HEK293 (cell line): ENCODE data around the gene AGO1.

Source experiments
- GLIS1 ChIP-seq: fragments of 450-650 bp; formaldehyde crosslinking; IDR thresholded peaks from 2 replicates; pipeline ENCODE4 v1.5.1; 2016; ENCODE audit warnings: missing biosample characterization, missing genetic modification characterization
- KLF1 ChIP-seq: fragments of 450-650 bp; formaldehyde crosslinking; IDR thresholded peaks from 2 replicates; pipeline ENCODE4 v1.5.1; 2016; ENCODE audit warnings: missing biosample characterization, missing genetic modification characterization
- KLF10 ChIP-seq: fragments of 450-650 bp; IDR thresholded peaks from 2 replicates; pipeline ENCODE4 v1.5.1; 2018; ENCODE audit warnings: missing biosample characterization, mild to moderate bottlenecking, missing genetic modification characterization
- RBAK ChIP-seq: fragments of 450-650 bp; formaldehyde crosslinking; IDR thresholded peaks from 2 replicates; pipeline ENCODE4 v1.5.1; 2016; ENCODE audit warnings: missing biosample characterization, missing genetic modification characterization
- REST ChIP-seq: fragments of 450-650 bp; formaldehyde crosslinking; IDR thresholded peaks from 2 replicates; pipeline ENCODE4 v1.5.1; 2016; ENCODE audit warnings: missing biosample characterization, missing genetic modification characterization
- SALL2 ChIP-seq: fragments of 450-650 bp; formaldehyde crosslinking; IDR thresholded peaks from 2 replicates; pipeline ENCODE4 v1.5.0; 2017; ENCODE audit warnings: missing biosample characterization, mild to moderate bottlenecking, missing genetic modification characterization, borderline replicate concordance
- ZBTB20 ChIP-seq: fragments of 450-650 bp; formaldehyde crosslinking; IDR thresholded peaks from 2 replicates; pipeline ENCODE4 v1.5.1; 2016; ENCODE audit warnings: missing biosample characterization, missing genetic modification characterization
- ZBTB49 ChIP-seq: fragments of 450-650 bp; formaldehyde crosslinking; IDR thresholded peaks from 2 replicates; pipeline ENCODE4 v1.5.1; 2016; ENCODE audit warnings: missing biosample characterization, missing genetic modification characterization, low read depth
- ZEB2 ChIP-seq: fragments of 450-650 bp; formaldehyde crosslinking; IDR thresholded peaks from 2 replicates; pipeline ENCODE4 v1.5.1; 2016; ENCODE audit warnings: missing biosample characterization, missing genetic modification characterization
- ZNF202 ChIP-seq: fragments of 450-650 bp; formaldehyde crosslinking; IDR thresholded peaks from 2 replicates; pipeline ENCODE4 v1.5.1; 2016; ENCODE audit warnings: missing biosample characterization, missing genetic modification characterization, borderline replicate concordance
- ZNF266 ChIP-seq: fragments of 450-650 bp; formaldehyde crosslinking; IDR thresholded peaks from 2 replicates; pipeline ENCODE4 v1.5.1; 2016; ENCODE audit warnings: missing biosample characterization, missing genetic modification characterization, low read depth
- ZNF350 ChIP-seq: fragments of 450-650 bp; formaldehyde crosslinking; IDR thresholded peaks from 2 replicates; pipeline ENCODE4 v1.5.0; 2017; ENCODE audit warnings: missing biosample characterization, mild to moderate bottlenecking, missing genetic modification characterization
- ZNF354C ChIP-seq: fragments of 450-650 bp; formaldehyde crosslinking; IDR thresholded peaks from 2 replicates; pipeline ENCODE4 v1.5.1; 2016; ENCODE audit warnings: missing biosample characterization, missing genetic modification characterization, low read depth, borderline replicate concordance
- ZNF37A ChIP-seq: fragments of 450-650 bp; IDR thresholded peaks from 2 replicates; pipeline ENCODE4 v1.5.1; 2018; ENCODE audit warnings: missing biosample characterization, missing genetic modification characterization
- ZNF433 ChIP-seq: fragments of 450-650 bp; formaldehyde crosslinking; IDR thresholded peaks from 2 replicates; pipeline ENCODE4 v1.5.1; 2016; ENCODE audit warnings: missing biosample characterization, missing genetic modification characterization, low read depth
- ZNF544 ChIP-seq: fragments of 450-650 bp; formaldehyde crosslinking; IDR thresholded peaks from 2 replicates; pipeline ENCODE4 v1.5.0; 2017; ENCODE audit warnings: missing biosample characterization, missing genetic modification characterization
- ZNF585B ChIP-seq: fragments of 450-650 bp; formaldehyde crosslinking; IDR thresholded peaks from 2 replicates; pipeline ENCODE4 v1.5.1; 2016; ENCODE audit warnings: missing biosample characterization, missing genetic modification characterization
- ZNF610 ChIP-seq: fragments of 450-650 bp; formaldehyde crosslinking; IDR thresholded peaks from 2 replicates; pipeline ENCODE4 v1.5.1; 2016; ENCODE audit warnings: missing biosample characterization, missing genetic modification characterization, borderline replicate concordance
- ZNF623 ChIP-seq: fragments of 450-650 bp; formaldehyde crosslinking; IDR thresholded peaks from 2 replicates; pipeline ENCODE4 v1.5.1; 2016; ENCODE audit warnings: missing biosample characterization, missing genetic modification characterization
- ZNF629 ChIP-seq: fragments of 450-650 bp; formaldehyde crosslinking; IDR thresholded peaks from 2 replicates; pipeline ENCODE4 v1.5.1; 2017; ENCODE audit warnings: missing biosample characterization, missing genetic modification characterization
- TF ChIP-seq, protein P1 (sequence below): fragments of 450-650 bp; formaldehyde crosslinking; IDR thresholded peaks from 2 replicates; pipeline ENCODE4 v1.5.1; 2016; ENCODE audit warnings: missing biosample characterization, missing genetic modification characterization
- TF ChIP-seq, protein P2 (sequence below): fragments of 450-650 bp; formaldehyde crosslinking; IDR thresholded peaks from 2 replicates; pipeline ENCODE4 v1.5.1; 2016; ENCODE audit warnings: missing biosample characterization, missing genetic modification characterization

Gene AGO1

DNA sequence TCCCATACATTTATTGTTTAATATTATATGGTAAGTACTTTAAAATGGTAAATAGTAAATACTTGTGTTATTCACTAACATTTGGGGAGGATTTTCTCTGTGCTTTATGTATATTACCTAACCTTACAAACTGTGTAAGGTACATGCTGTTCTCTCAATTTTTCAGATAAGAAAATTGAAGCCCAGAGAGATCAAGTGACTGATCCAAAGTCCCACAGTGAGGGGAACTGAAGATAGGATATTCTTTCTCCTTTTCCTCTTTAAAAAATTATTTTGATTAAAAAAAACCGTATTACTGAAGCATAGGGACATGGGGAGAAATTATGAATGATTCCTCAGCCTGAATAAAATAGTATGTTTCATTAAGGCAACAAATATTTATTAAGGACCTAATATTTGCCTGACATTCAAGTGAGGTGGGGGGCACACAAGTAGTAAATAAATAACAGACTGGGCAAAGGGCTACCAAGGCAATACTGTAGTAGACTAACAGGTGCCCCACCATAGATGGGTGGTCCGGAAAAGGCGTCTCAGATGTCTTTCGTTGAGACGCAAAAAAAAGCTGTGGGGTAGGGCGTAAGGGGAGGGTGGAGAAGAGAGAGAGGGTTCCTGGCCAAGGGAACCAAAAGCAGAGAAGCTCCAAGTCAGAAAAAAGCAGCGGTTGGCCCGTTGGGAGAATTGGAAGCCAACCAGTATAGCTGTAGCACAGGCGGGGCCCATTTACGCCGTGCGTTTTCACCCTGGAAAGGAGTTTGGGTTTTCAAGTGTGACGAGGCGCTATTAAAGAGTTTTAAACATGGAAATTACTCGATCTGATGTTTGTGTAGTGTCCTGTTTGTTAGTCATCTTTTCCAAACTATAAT is 47.0 kb downstream of the AGO1 start (continued):
- TF ChIP-seq ZEB2 (tag by site-specific recombination) (peak; percentile 73; the same call in 1 of the 2 replicates), REST (tag by site-specific recombination) (no peak), ZNF629 (peak; percentile 58; the same call in 1 of the 2 replicates), GLIS1 (tag by site-specific recombination) (no peak), ZNF37A (tag by site-specific recombination) (no peak), SALL2 (tag by site-specific recombination) (no peak), ZNF610 (tag by site-specific recombination) (no peak), RBAK (tag by site-specific recombination) (no peak), KLF10 (tag by site-specific recombination) (no peak), ZBTB49 (no peak), ZNF202 (tag by site-specific recombination) (no peak), ZNF350 (tag by site-specific recombination) (no peak), ZNF433 (no peak), ZNF354C (tag by site-specific recombination) (no peak), ZBTB20 (tag by site-specific recombination) (peak; percentile 85; the same call in 1 of the 2 replicates), ZNF266 (tag by site-specific recombination) (no peak), ZNF544 (tag by site-specific recombination) (no peak), ZNF623 (no peak), KLF1 (tag by site-specific recombination) (0 out of 2 replicates have a peak, but pooled peaks have one; percentile 57), ZNF585B (no peak)
- TF ChIP-seq, protein P1, sequence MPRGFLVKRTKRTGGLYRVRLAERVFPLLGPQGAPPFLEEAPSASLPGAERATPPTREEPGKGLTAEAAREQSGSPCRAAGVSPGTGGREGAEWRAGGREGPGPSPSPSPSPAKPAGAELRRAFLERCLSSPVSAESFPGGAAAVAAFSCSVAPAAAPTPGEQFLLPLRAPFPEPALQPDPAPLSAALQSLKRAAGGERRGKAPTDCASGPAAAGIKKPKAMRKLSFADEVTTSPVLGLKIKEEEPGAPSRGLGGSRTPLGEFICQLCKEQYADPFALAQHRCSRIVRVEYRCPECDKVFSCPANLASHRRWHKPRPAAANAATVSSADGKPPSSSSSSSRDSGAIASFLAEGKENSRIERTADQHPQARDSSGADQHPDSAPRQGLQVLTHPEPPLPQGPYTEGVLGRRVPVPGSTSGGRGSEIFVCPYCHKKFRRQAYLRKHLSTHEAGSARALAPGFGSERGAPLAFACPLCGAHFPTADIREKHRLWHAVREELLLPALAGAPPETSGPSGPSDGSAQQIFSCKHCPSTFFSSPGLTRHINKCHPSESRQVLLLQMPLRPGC (tag by site-specific recombination), result no peak
- TF ChIP-seq, protein P2, sequence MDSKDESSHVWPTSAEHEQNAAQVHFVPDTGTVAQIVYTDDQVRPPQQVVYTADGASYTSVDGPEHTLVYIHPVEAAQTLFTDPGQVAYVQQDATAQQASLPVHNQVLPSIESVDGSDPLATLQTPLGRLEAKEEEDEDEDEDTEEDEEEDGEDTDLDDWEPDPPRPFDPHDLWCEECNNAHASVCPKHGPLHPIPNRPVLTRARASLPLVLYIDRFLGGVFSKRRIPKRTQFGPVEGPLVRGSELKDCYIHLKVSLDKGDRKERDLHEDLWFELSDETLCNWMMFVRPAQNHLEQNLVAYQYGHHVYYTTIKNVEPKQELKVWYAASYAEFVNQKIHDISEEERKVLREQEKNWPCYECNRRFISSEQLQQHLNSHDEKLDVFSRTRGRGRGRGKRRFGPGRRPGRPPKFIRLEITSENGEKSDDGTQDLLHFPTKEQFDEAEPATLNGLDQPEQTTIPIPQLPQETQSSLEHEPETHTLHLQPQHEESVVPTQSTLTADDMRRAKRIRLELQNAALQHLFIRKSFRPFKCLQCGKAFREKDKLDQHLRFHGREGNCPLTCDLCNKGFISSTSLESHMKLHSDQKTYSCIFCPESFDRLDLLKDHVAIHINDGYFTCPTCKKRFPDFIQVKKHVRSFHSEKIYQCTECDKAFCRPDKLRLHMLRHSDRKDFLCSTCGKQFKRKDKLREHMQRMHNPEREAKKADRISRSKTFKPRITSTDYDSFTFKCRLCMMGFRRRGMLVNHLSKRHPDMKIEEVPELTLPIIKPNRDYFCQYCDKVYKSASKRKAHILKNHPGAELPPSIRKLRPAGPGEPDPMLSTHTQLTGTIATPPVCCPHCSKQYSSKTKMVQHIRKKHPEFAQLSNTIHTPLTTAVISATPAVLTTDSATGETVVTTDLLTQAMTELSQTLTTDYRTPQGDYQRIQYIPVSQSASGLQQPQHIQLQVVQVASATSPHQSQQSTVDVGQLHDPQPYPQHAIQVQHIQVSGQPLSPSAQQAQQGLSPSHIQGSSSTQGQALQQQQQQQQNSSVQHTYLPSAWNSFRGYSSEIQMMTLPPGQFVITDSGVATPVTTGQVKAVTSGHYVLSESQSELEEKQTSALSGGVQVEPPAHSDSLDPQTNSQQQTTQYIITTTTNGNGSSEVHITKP (tag by site-specific recombination), result peak; percentile 56; the same call in 1 of the 2 replicates
